ENCODE data around the gene YIPF2. TPM values are rescaled to one million over a fixed set of nuclear protein-coding genes. Genes with fewer than 3 reads are reported as not detected.

The YIPF2 gene
- total RNA-seq, 2 donors from 2014 or later, result 55.6 to 62.6 TPM

DNA sequence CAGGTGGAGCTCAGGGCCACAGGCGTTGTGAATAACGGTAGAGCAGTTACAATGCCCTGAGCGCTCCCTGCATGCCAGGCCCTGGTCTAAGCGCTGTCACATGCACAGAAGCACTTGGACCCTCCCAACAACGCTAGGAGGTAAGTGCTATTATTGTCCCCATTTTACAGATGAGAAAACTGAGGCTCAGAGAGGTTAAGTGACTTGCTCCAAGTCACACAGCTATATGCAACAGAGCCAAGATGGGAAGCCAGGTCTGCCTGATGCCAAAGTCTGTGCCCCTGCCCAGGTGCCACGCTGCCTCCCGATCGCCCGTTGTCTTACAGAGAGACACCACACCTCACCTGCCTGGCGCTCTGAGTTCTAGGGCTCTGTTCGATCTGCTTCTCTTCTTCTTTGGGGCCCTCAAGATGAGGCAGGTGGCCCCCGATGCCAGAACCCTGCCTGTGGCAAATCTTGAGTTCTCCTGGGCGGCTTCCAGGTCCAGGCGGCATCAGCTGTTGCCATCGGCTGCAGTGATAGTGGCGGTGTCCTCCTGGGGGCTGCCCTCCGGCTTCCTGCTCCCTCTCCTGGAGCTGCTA is 20.0 kb downstream of the YIPF2 start:
- H3K27me3 ChIP-seq (ENCODE audit: control insufficient read depth, insufficient read depth, low read length, poor library complexity, severe bottlenecking), result no peaks in the 10 kb centered on the region
- Mint-ChIP-seq H3K36me3 (ENCODE audit: low read depth) (peaks cover 45% of the 10 kb centered on the region), H3K27me3 (ENCODE audit: insufficient read depth) (no peaks in the 10 kb centered on the region), H3K27ac (no peak overlapping the region), H3K4me3 (no peak overlapping the region), H3K4me1 (no peaks in the 10 kb centered on the region), H3K9me3 (peaks cover 3% of the 10 kb centered on the region)
- H3K4me3 ChIP-seq (ENCODE audit: low read length), result no peak overlapping the region
- no peak overlapping the region for H3K27ac ChIP-seq (ENCODE audit: low read depth, low read length)
- DNase-seq, result peak; percentile 32
- H3K9me3 ChIP-seq (ENCODE audit: control insufficient read depth, low read length), result no peaks in the 10 kb centered on the region
- TF ChIP-seq, protein P1, sequence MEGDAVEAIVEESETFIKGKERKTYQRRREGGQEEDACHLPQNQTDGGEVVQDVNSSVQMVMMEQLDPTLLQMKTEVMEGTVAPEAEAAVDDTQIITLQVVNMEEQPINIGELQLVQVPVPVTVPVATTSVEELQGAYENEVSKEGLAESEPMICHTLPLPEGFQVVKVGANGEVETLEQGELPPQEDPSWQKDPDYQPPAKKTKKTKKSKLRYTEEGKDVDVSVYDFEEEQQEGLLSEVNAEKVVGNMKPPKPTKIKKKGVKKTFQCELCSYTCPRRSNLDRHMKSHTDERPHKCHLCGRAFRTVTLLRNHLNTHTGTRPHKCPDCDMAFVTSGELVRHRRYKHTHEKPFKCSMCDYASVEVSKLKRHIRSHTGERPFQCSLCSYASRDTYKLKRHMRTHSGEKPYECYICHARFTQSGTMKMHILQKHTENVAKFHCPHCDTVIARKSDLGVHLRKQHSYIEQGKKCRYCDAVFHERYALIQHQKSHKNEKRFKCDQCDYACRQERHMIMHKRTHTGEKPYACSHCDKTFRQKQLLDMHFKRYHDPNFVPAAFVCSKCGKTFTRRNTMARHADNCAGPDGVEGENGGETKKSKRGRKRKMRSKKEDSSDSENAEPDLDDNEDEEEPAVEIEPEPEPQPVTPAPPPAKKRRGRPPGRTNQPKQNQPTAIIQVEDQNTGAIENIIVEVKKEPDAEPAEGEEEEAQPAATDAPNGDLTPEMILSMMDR (conservative IDR thresholded peaks at IDR 0.05), result no peak
- no peaks in the 10 kb centered on the region for H3K4me1 ChIP-seq (ENCODE audit: control insufficient read depth, insufficient read depth, low read length)
- H3K36me3 ChIP-seq (ENCODE audit: control insufficient read depth, insufficient read depth, low read length), result peaks cover 45% of the 10 kb centered on the region
- 95 to 98% methylated on average over 14 to 17 of the region's 17 CpGs for WGBS, 2 experiments (ENCODE audit: insufficient coverage in 1 of 2, insufficient read length in 1 of 2)
- no peak overlapping the region for H3K9ac ChIP-seq (ENCODE audit: extremely low read depth, low read length, poor library complexity, severe bottlenecking)

DNA sequence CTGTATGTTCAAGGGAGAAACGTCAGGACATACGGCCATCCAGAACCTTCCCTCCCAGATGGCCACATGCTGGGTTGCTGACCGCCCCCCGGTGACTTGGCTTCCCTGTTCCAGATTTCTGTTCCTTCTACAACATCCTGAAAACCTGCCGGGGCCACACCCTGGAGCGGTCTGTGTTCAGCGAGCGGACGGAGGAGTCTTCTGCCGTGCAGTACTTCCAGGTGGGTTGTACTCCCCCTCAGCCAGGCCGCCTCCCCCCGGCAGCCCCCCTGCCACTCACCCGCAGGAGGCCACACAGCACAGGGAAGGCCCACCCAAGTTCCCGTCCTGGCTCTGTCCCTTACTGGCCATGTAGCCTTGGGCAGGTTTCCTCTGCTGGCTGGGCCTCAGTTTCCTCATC is 20.5 kb downstream of the YIPF2 start:
- DNase-seq, result peak; percentile 31
- H3K4me1 Mint-ChIP-seq, result no peaks in the 10 kb centered on the region
- no peak overlapping the region for H3K4me3 Mint-ChIP-seq
- peaks cover 8% of the 10 kb centered on the region for H3K9me3 Mint-ChIP-seq
- no peaks in the 10 kb centered on the region for H3K27me3 Mint-ChIP-seq (ENCODE audit: insufficient read depth)
- 95 to 96% methylated on average over 10 to 14 of the region's 14 CpGs for WGBS, 2 experiments (ENCODE audit: insufficient coverage in 1 of 2, insufficient read length in 1 of 2)
- Histone ChIP-seq H3K27ac (ENCODE audit: low read depth, low read length) (no peak overlapping the region), H3K9me3 (ENCODE audit: control insufficient read depth, low read length) (peaks cover 1% of the 10 kb centered on the region), H3K4me1 (ENCODE audit: control insufficient read depth, insufficient read depth, low read length) (no peaks in the 10 kb centered on the region), H3K27me3 (ENCODE audit: control insufficient read depth, insufficient read depth, low read length, poor library complexity, severe bottlenecking) (no peaks in the 10 kb centered on the region), H3K4me3 (ENCODE audit: low read length) (no peak overlapping the region), H3K36me3 (ENCODE audit: control insufficient read depth, insufficient read depth, low read length) (peaks cover 44% of the 10 kb centered on the region), H3K9ac (ENCODE audit: extremely low read depth, low read length, poor library complexity, severe bottlenecking) (no peak overlapping the region)
- no peak overlapping the region for H3K27ac Mint-ChIP-seq
- peaks cover 48% of the 10 kb centered on the region for H3K36me3 Mint-ChIP-seq (ENCODE audit: low read depth)
- TF ChIP-seq, protein P1 (conservative IDR thresholded peaks at IDR 0.05), result no peak

DNA sequence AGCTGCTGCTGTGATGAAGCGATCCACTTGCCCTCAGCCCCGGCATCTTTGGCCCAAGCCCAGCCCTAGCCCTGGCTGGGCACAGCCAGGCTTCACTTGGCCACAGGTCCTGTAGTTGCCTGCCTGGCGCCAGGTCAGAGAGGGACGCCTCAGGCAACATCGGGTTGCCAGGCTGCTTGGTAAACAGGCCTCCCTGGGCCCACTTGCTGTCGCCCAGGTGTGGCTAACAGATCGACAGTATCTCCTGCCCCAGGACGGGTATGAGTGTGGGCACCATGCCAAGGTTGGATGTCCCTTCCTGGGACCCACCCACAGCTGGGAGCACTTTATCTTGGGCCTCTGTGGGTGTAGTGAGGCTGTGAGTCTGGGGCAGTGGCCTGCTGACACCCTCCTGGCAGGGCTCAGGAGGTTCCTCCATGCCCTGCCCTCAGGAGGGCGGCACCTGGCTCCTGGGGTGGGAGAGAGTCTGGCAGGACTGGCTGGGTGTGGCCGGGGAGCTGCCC is 29.2 kb downstream of the YIPF2 start:
- Histone ChIP-seq H3K27me3 (ENCODE audit: control insufficient read depth, insufficient read depth, low read length, poor library complexity, severe bottlenecking) (no peaks in the 10 kb centered on the region), H3K4me1 (ENCODE audit: control insufficient read depth, insufficient read depth, low read length) (no peaks in the 10 kb centered on the region), H3K36me3 (ENCODE audit: control insufficient read depth, insufficient read depth, low read length) (no peaks in the 10 kb centered on the region), H3K9ac (ENCODE audit: extremely low read depth, low read length, poor library complexity, severe bottlenecking) (no peak overlapping the region), H3K4me3 (ENCODE audit: low read length) (no peak overlapping the region), H3K27ac (ENCODE audit: low read depth, low read length) (no peak overlapping the region), H3K9me3 (ENCODE audit: control insufficient read depth, low read length) (peaks cover 7% of the 10 kb centered on the region)
- no peaks in the 10 kb centered on the region for H3K27me3 Mint-ChIP-seq (ENCODE audit: insufficient read depth)
- 94 to 100% methylated on average over 5 to 10 of the region's 10 CpGs for WGBS, 2 experiments (ENCODE audit: insufficient coverage in 1 of 2, insufficient read length in 1 of 2)
- H3K4me3 Mint-ChIP-seq, result no peak overlapping the region
- H3K36me3 Mint-ChIP-seq (ENCODE audit: low read depth), result peaks cover 20% of the 10 kb centered on the region
- H3K27ac Mint-ChIP-seq, result no peak overlapping the region
- peaks cover 14% of the 10 kb centered on the region for H3K9me3 Mint-ChIP-seq
- DNase-seq, result no peak
- TF ChIP-seq, protein P1 (conservative IDR thresholded peaks at IDR 0.05), result no peak
- H3K4me1 Mint-ChIP-seq, result peaks cover 9% of the 10 kb centered on the region
